GM12891 (cell line): ENCODE data around the gene OAS2.

Source experiments
- PAX5 ChIP-seq: IDR thresholded peaks from 2 replicates; pipeline ENCODE4 v1.6.1; 2011; ENCODE audit warnings: low read length, moderate library complexity, mild to moderate bottlenecking; ENCODE audit not compliant: insufficient read depth, severe bottlenecking
- POLR2A ChIP-seq: IDR thresholded peaks from 2 replicates; pipeline ENCODE4 v1.6.1; 2011; ENCODE audit warnings: low read depth, low read length, control low read depth
- POLR2AphosphoS5 ChIP-seq: IDR thresholded peaks from 2 replicates; pipeline ENCODE4 v1.6.1; 2011; ENCODE audit warnings: low read depth, low read length, control low read depth
- POU2F2 ChIP-seq: IDR thresholded peaks from 2 replicates; pipeline ENCODE4 v1.6.1; 2011; ENCODE audit warnings: low read depth, mild to moderate bottlenecking, control low read depth, low read length, moderate library complexity
- SPI1 ChIP-seq: IDR thresholded peaks from 2 replicates; pipeline ENCODE4 v1.6.1; 2011; ENCODE audit warnings: low read depth, low read length, control low read depth
- TAF1 ChIP-seq: IDR thresholded peaks from 2 replicates; pipeline ENCODE4 v1.6.1; 2011; ENCODE audit warnings: low read depth, low read length, control low read depth

GRCh38 chr12:113056631-113057488 is 78.5 kb downstream of the OAS2 start, which contains the start of gene DTX1:
- TF ChIP-seq SPI1 (no peak), POLR2A (no peak), POLR2AphosphoS5 (no peak), TAF1 (no peak), PAX5 (no peak), POU2F2 (no peak)
